ENCODE measurements around the gene CLIC5.
"Not testable (repeated sequence)": the region's sequence is repeated elsewhere in the genome, so short reads cannot be mapped to it uniquely, and the experiment has no call there.

CLIC5 gene

GRCh38 chr6:45959534-45960145 is 56.0 kb downstream of the CLIC5 start:
- peak; percentile 40 for DNase-seq

GRCh38 chr6:45956663-45957062 is 59.0 kb downstream of the CLIC5 start:
- DNase-seq: no peak

GRCh38 chr6:45956176-45956575 is 59.5 kb downstream of the CLIC5 start:
- no peak for DNase-seq

GRCh38 chr6:45955597-45955996 is 60.1 kb downstream of the CLIC5 start:
- DNase-seq: no peak

GRCh38 chr6:45952546-45952945 is 63.1 kb downstream of the CLIC5 start:
- no peak for DNase-seq

GRCh38 chr6:45952168-45952529 is 63.5 kb downstream of the CLIC5 start:
- no peak for DNase-seq

GRCh38 chr6:45951321-45952167 is 64.1 kb downstream of the CLIC5 start:
- DNase-seq: no peak

GRCh38 chr6:45949256-45949655 is 66.4 kb downstream of the CLIC5 start:
- no peak for DNase-seq

- no peak for DNase-seq
Measured at GRCh38 chr6:45947807-45948206, 67.9 kb downstream of the CLIC5 start.

GRCh38 chr6:45946887-45947286 is 68.8 kb downstream of the CLIC5 start:
- DNase-seq: no peak

GRCh38 chr6:45946352-45946751 is 69.3 kb downstream of the CLIC5 start:
- no peak for DNase-seq

- DNase-seq: no peak
Measured at GRCh38 chr6:45942953-45943352, 72.7 kb downstream of the CLIC5 start.

- no peak for DNase-seq
Measured at GRCh38 chr6:45933855-45934254, 81.8 kb downstream of the CLIC5 start.

- no peak for DNase-seq
Measured at GRCh38 chr6:45931232-45931631, 84.4 kb downstream of the CLIC5 start.

- peak; percentile 42 for DNase-seq
Measured at GRCh38 chr6:45930420-45931040, 85.1 kb downstream of the CLIC5 start.

- no peak for DNase-seq
Measured at GRCh38 chr6:45929421-45930361, 86.0 kb downstream of the CLIC5 start.

GRCh38 chr6:45928721-45929305 is 86.8 kb downstream of the CLIC5 start:
- no peak for DNase-seq

- DNase-seq: no peak
Measured at GRCh38 chr6:45927421-45928320, 88.0 kb downstream of the CLIC5 start.

GRCh38 chr6:45926423-45926822 is 89.2 kb downstream of the CLIC5 start:
- DNase-seq: not testable (repeated sequence)

- DNase-seq: no peak
Measured at GRCh38 chr6:45924763-45925342, 90.8 kb downstream of the CLIC5 start.

GRCh38 chr6:45923831-45924391 is 91.7 kb downstream of the CLIC5 start:
- DNase-seq: no peak
